ENCODE results near the gene KCNQ4.

Gene KCNQ4

GRCh38 chr1:40861224-40862003 is 77.8 kb downstream of the KCNQ4 start:
- no peak for DNase-seq (ENCODE audit: low read depth in 2 of 2)

DNA sequence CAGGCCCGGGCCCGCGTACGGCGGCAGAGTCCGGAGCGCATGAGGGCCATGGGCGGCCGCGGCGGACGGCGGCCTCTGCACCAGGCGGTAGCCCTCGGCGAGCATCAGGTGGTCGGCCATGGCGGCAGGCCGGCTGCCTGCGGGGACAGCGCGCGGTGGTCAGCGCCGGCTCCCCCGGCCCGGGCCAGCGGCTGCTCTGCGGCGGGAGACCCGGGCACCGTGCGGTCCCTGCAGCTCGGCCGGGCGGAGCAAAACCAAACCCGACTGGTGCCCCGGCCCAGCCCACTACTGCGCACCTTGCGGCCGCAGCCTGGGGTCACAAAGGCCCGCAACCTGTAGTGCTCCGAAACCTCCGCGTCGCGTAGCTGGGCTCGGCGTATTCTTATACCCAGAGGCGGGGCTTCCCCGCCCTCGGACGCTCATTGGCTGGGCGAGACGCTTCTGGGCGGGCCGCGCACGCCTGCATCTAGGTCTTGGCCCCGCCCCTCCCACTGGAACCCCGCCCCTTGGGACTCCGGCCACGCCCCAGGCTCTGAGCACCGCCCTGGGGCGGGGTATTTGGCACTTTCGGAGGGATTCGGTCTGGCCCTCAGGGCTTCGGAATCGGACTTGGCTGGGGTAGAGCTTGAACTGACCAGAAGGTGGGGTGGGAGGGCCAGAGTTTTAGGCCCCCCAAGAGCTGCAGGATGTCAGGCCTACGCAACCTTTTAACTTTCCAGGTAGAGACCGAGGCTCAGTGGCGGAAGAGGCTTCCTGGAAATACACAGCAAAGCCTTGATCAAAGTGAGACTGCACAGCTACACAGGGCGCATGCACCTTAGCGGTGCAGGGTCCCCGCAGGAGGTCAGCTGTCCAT is 78.6 kb downstream of the KCNQ4 start, which contains the start of gene CITED4:
Gene CITED4 (minus strand): TSS at position 356 of the 856 bp plus-strand sequence. CDS start 236 bp downstream, at position 120.
- DNase-seq (ENCODE audit: low read depth in 2 of 2) = peak; percentile 86 to 92

DNA sequence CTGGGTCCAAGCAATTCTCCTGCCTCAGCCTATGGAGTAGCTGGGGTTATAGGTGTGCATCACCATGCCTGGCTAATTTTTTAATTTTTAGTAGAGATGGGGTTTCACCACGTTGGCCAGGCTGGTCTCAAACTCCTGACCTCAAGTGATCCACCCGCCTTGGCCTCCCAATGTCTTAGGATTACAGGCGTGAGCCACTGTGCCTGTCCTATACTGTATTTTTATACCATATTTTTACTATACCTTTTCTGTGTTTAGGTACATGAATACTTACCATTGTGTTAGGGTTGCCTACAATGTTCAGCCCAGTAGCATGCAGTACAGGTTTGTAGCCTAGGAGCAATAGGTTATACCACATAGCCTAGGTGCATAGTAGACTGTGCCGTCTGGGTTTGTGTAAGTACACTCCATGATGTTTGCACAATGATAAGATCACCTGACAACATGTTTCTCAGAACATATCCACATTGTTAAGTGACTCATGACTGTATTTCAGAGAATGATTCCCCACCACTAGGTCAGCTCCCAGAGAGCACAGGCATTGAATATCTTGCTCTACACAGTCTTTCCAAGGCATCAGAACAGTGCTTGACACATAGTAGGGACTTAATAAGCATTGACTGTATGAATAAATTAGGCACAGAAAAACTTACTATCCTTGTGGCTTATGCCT is 84.6 kb downstream of the KCNQ4 start:
- DNase-seq (ENCODE audit: low read depth in 2 of 2) = no peak

DNA sequence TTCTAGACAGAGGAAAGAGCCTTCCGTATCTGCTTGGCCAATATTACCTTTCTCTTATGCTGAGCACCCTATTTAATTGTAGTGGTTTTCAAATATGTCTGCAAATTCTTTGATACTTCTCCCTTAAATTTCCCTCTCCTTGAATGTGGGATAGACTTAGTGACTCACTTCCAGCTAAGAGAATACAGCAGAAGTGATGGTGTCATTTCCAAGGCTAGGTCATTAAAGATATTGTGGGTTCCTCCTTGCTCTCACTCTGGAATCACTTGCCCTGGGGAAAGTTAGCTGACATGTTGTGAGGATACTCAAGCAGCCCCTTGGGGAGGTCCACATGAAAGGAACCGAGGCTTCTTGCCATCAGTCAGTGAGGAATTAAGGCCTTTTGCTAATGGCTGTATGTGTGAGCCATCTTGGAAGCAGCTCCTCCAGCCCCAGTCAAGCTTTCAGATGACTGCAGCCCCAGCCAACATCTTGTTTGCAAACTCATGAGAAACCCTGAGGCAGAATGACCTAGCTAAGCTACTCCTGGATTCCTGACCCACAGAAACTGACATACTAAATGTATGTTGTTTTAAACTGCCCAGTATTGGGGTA is 86.6 kb downstream of the KCNQ4 start:
- DNase-seq (ENCODE audit: low read depth in 2 of 2) = no peak

DNA sequence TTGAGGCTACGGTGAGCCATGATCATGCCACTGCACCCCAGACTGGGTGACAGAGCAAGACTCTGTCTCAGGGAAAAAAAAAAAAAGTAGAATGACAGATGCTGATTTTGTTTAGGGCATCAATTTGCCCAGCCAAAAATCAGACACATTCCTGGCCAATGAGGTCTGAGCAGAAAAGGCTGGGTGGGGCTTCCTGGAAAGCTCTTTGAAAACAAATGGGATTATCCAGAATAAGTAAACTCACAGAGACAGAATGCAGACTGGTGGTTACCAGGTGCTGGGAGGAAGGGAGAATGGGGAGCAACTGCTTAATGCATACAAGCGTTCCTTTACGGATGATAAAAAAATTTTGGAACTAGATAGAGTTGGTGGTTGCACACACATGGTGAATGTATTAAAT is 88.7 kb downstream of the KCNQ4 start:
- DNase-seq (ENCODE audit: low read depth in 2 of 2) = no peak

GRCh38 chr1:40873863-40874472 is 90.4 kb downstream of the KCNQ4 start:
- no peak for DNase-seq (ENCODE audit: low read depth in 2 of 2)

- DNase-seq (ENCODE audit: low read depth in 2 of 2) = no peak
Observed at GRCh38 chr1:40876436-40876761, 92.8 kb downstream of the KCNQ4 start.

- no peak for DNase-seq (ENCODE audit: low read depth in 2 of 2)
Observed at GRCh38 chr1:40876891-40877290, 93.3 kb downstream of the KCNQ4 start.

GRCh38 chr1:40877698-40878097 is 94.1 kb downstream of the KCNQ4 start:
- no peak for DNase-seq (ENCODE audit: low read depth in 2 of 2)

DNA sequence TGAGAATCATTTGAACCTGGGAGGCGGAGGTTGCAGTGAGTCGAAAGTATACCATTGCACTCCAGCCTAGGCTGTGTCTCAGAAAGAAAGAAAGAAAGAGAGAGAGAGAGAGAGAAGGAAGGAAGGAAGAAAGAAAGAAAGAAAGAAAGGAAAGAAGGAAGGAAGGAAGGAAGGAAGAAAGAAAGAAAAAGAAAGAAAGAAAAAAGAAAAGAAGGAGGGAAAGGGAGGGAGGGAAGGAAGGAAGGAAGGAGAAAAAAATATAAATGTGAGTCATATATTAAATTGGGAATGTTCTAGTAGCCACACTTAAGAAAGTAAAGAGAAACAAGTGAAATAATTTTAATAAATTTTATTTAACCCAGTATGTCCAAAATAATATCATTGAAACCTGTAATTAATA is 95.3 kb downstream of the KCNQ4 start:
- DNase-seq (ENCODE audit: low read depth in 2 of 2) = no peak

GRCh38 chr1:40879482-40880175 is 96.0 kb downstream of the KCNQ4 start:
- no peak for DNase-seq (ENCODE audit: low read depth in 2 of 2)

DNA sequence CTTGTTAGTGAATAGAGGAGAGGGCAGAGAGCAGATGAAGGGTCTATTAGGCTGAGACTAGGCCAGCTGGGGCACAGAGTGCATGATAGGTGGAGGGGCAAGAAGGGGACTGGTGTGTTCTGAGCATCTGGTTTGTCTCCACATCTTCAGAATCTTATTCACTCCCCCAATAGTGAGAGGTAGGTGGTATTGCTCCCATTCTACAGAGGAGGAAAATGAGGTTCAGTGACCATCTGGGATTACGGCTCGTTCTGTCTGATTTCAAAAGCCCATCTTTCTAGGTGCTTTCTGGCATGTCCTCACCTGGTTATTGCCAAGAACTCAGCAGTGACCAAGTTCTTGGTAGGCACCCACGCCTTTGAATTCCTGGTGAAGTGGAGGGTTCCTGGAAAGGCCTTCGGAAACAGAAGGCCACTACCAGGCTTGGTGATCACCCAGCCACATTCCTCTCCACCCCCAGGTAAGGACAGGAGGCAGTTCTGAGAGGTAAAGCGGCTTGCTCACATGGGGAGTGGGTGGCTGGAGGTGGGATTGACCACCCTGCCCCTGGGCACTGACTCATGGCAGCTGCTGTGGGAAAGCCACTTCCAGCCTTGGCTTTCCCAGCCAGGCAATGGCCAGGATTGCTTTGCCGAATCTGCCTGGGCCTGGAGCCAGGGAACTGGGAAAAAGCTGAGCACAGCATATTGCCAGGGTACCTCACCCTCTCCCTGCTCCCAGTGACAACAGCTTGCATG is 97.4 kb downstream of the KCNQ4 start:
- DNase-seq (ENCODE audit: low read depth in 2 of 2) = no peak

DNA sequence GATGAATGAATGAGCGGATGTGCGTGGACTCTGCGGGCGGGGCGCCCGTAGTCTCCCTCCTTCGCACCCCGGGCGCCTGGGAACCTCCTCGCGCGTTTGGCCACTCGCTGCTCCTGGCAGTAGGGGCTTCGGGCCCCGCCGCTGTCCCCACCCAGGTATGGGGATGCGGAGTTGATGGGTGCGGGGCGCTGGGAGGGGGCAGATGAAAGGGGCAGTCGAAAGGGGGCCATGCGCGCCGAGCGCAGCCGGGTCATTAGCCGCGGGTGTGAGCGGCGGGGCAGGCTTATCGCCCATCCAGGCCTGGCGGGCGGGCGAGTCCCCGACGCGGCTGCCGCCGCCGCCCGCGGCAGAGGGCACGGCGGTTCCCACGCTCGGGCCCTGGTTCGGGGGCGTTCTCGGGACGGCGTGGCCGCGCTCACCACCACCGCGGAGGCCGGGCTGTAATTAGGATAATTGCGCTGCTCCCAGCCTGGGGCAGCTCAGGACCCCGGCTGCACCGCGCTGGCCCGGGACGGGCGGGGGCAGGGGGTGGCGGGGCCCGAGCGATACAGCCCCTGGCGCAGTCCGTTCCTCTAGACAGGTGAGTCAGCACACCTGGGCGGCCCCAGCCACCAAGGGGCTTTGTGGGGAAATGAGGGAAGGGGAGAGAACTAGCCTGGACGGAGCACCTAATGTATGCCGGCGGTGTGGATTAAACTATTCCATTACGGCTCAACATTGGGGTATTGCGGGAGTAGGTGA is 100.6 kb downstream of the KCNQ4 start:
- no peak for DNase-seq (ENCODE audit: low read depth in 2 of 2)

DNA sequence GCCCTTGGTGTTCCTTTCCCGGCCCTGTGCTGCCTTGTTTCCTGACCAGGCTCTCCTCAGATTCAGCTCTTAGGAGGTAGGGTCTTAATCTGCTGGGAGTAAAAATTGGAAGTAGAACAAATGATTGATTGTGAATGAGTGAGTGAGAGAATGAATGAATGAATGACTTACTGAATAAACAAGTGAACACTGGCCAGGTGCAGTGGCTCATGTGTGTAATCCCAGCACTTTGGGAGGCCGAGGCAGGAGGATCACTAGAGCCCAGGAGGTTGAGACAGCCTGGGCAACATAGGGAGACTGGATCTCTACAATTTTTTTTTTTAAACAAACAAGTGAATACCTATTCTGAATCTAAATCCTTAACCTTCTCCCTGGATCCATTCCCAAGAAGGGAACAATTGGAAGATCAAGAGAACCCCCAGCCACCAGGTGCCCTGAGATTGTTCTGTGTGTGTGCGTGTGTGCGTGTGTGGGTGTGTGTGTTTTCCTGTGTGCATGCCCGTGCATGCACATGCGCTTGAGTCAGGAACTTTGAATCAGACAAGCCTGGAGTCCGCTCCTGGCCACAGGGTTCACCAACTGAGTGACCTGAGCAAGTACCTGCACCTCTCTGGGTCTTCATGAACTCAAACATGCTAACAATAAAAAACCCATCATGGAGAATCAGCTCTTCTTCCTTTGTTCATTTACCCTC is 102.9 kb downstream of the KCNQ4 start:
- DNase-seq (ENCODE audit: low read depth in 2 of 2) = no peak

DNA sequence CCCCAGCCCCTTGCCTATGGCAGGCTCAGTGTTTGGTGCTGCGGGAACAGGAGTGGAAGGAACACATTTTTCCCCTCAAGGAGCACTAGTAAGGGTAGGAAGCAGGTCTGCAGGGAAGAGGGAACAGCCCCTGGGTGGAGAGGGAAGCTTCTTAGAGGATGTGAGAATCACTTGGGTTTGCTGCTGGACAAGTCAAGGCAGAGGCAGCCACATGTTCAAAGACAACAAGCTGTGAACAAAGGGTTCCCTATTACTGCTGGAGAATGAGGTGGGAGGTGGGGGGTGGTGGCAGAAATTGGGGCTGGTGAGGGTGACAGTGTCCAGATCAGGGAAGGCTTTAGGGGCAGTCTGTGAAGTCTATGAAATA is 103.4 kb downstream of the KCNQ4 start:
- no peak for DNase-seq (ENCODE audit: low read depth in 2 of 2)

DNA sequence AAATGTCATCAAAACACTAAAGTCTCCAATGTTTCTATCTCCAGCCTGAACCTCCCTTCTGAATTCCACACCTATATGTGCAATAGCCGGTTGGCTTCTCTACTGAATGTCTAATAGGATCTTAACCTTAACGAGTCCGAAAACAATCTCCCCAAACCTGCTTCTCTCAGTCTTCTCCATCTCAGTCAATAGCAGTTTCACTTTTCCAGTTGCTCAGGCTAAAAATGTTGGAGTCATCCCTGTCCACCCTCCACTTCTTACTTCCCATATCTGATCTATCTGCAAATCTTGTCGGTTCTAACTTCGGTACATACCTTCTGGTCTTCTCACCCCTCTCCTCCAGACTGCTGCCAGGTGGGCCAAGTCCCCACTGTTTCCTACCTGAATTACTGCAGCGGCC is 104.1 kb downstream of the KCNQ4 start:
- DNase-seq (ENCODE audit: low read depth in 2 of 2) = no peak

Measured in stimulated activated CD8-positive, alpha-beta memory T cell treated with anti-CD3 and anti-CD28 coated beads, Interleukin-15, amount 100 ng/mL, for 48 hours (primary cell).